PFSK-1 (cell line): ENCODE results near the gene RNF149.

Experiments used
- FOXP2 ChIP-seq: optimal IDR thresholded peaks from 2 replicates; pipeline ENCODE3; 2011; ENCODE audit warnings: borderline replicate concordance, control low read depth, inconsistent platforms; ENCODE audit not compliant: insufficient read depth; ENCODE audit errors: extremely low read length, extremely low read depth
- POLR2AphosphoS5 ChIP-seq: IDR thresholded peaks from 2 replicates; pipeline ENCODE4 v1.6.1; 2012; ENCODE audit warnings: low read depth, mild to moderate bottlenecking, control low read depth, low read length, moderate library complexity
- TAF1 ChIP-seq: IDR thresholded peaks from 2 replicates; pipeline ENCODE4 v1.6.1; 2012; ENCODE audit warnings: low read length, control low read depth, borderline replicate concordance; ENCODE audit not compliant: insufficient read depth
- TF ChIP-seq, protein P1 (sequence below), 2 experiments: IDR thresholded peaks; 2 replicates each; pipeline versions ENCODE4 v1.6.1 to v1.8.0; 2011 to 2012; ENCODE audit warnings: low read depth in 2 of 2, low read length in 2 of 2, control low read depth in 1 of 2, inconsistent platforms in 1 of 2, mild to moderate bottlenecking in 1 of 2, moderate library complexity in 1 of 2; ENCODE audit not compliant: insufficient read depth in 1 of 2

DNA sequence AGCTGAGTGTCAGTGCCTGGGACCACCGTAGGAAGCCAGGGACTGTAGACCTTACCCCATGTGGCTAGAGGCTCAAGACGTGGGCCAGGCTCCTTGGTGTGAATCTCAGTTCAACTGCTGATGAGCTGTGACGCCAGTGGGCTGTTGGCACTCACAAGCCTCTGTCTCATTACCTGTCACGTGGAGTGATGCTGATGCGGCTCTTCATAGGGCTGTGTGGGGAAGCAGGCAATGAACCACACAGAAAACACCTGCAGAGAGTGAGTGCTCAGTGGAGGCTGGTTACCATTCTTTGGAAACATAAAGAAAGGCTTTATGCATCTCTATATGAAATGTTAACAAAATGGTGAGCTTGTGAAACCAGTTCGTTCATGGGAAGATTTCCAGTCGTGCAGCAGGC is 42.7 kb upstream of the RNF149 start:
- TF ChIP-seq FOXP2: no peak
- no peak for TF ChIP-seq POLR2AphosphoS5
- TF ChIP-seq, protein P1, sequence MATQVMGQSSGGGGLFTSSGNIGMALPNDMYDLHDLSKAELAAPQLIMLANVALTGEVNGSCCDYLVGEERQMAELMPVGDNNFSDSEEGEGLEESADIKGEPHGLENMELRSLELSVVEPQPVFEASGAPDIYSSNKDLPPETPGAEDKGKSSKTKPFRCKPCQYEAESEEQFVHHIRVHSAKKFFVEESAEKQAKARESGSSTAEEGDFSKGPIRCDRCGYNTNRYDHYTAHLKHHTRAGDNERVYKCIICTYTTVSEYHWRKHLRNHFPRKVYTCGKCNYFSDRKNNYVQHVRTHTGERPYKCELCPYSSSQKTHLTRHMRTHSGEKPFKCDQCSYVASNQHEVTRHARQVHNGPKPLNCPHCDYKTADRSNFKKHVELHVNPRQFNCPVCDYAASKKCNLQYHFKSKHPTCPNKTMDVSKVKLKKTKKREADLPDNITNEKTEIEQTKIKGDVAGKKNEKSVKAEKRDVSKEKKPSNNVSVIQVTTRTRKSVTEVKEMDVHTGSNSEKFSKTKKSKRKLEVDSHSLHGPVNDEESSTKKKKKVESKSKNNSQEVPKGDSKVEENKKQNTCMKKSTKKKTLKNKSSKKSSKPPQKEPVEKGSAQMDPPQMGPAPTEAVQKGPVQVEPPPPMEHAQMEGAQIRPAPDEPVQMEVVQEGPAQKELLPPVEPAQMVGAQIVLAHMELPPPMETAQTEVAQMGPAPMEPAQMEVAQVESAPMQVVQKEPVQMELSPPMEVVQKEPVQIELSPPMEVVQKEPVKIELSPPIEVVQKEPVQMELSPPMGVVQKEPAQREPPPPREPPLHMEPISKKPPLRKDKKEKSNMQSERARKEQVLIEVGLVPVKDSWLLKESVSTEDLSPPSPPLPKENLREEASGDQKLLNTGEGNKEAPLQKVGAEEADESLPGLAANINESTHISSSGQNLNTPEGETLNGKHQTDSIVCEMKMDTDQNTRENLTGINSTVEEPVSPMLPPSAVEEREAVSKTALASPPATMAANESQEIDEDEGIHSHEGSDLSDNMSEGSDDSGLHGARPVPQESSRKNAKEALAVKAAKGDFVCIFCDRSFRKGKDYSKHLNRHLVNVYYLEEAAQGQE (IDR thresholded peaks at IDR 0.05; ENCODE audit: insufficient read depth in 1 of 2, low read depth in 2 of 2, low read length in 2 of 2): no peak
- TF ChIP-seq TAF1: no peak
